ENCODE measurements around the gene TREX2.

Gene TREX2, protein sequence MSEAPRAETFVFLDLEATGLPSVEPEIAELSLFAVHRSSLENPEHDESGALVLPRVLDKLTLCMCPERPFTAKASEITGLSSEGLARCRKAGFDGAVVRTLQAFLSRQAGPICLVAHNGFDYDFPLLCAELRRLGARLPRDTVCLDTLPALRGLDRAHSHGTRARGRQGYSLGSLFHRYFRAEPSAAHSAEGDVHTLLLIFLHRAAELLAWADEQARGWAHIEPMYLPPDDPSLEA

DNA sequence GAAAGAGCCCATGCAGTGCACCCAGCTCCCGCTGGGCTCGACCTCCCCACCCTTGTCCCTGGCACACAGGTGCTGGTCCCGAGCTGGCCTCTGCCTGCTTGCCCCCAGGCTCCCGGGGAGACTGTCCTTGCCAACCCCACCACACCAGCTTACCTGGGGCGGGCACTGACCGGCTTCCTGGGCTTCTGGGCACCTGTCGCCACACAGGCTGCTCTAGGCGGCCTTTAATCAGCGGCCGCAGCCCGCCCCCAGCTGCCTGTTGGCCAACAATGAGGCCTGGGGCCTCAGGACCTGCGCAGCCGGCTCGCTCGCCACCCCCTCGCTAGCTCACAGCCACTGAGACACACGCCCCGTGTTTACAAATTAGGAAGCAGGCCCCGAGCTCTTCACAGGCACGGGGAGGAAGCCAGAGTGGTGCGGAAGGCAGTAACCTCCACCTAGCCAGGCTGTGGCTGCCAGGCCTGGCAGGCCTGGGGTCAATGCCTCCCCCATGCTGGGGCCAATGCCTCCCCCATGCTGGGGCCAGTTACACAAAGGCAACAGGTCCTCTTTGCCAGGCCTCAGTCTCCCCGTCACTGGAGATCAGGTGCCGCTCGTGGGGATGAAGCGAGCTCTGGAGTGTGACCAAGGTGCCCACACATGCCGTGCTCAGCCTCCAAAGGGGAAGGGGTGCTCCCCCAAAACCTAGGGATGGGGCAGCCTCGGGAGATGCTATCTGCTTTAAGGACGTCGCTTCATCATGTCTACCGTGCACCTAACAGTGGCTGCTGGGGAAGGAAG, at the start of gene TREX2:
Gene TREX2 (minus strand): TSS at position 201 of the 780 bp plus-strand sequence. CDS start 626 bp downstream, outside the sequence.
- no peak for DNase-seq

DNA sequence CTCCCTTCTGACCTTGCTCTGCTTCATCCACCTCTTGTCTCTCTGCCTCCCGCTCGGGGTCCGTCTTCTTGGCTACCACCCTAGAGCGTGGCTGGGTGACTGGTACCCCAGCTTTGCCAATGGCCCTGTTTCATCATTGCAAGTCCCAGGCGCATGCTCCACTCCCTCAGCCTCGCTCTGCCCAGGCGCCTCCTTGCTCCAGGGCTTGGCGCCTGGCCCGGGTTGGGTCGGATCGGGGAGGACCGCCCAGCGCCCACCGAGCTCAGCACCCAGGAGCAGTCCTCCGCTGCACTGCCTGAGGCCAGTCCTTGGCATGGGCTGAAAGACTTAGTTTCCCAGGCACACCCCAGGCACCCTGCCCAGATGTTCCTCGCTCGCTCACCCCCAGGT, 49.5 kb upstream of the TREX2 start:
- DNase-seq = no peak

GRCh38 chrX:153494541-153495361, 48.9 kb upstream of the TREX2 start, which contains the start of gene BGN:
TSS of gene BGN (plus strand) at chrX:153494980. CDS start at chrX:153504632, 9,652 bp downstream.
- DNase-seq = peak in 1 of 2 donors; percentile 3

DNA sequence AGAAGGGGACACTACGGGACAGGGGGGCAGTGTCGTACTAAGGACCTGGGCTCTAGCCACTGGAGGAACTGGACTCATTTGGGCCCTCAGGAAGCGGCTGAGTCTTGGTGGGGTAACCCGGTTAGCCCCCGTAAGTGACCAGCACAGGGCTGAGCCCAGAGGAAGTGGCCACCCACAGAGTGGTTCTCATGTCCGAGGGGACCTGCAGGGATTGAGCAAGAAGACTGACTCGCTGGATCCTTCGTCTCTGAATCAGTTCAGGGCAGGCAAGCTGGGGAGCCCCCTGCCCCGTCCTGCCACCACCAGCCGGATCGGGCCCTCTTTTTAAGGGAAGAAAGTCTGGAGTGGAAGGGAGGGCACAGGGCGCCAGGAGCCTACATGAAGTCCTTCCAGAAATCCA, 48.2 kb upstream of the TREX2 start:
- no peak for DNase-seq

DNA sequence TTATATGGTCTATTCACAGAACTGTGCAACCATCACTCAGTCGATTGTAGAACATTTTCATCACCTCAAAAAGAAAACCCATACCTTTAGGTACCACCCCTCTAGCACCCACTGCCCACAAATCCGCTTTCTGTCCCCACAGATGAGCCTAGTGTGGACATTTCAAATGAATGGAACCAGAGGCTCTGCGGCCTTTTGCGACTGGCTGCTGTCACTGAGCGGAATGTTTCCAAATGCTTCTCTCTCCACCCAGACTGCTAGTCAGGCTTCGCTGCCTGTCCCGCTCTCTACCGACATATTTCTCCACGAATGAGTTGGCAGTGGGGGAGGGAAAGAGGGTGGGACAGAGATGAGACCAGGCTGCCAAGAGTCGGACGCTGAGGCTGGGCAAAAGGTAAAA, 47.2 kb upstream of the TREX2 start:
- no peak for DNase-seq

DNA sequence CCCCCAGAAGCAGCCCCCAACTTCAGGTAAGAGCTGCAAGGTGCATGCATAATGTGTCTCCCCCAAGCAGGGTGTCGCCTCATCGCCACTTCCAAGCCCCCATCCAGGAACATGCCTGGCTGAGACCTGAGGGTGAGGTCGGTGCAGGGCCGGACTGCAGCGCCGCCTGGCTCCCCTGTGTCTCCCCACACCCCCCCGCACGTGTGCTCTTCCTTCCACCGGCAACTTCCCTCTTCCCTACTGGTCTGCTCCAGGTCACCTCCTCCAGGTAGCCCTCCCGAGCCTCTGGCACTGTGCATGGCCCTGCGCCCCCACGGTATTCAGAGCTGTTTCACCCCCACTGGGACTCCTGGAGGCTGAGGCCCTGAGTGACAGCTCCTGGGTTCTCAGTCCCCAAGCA, 46.7 kb upstream of the TREX2 start:
- no peak for DNase-seq

DNA sequence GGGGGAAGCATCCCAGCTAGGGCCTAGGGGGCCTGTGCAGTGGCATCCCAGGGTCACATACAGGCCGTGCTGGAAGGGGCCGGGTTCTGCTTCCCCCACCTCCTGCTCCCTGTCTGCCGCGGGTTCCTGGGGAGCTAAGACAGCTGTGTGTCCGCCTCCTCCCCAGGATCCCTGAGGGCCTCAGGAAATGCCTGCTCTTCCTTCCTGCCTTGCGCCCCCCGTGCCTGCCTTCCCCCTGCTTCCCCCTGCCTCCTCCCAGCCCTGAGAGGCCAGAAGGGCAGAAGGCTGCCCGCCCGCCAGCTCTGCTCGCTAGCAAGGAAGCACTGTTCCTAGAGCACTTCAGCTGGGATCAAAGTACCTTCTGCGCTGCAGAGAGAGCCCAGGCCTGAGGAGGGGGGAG, 46.1 kb upstream of the TREX2 start:
- no peak for DNase-seq

DNA sequence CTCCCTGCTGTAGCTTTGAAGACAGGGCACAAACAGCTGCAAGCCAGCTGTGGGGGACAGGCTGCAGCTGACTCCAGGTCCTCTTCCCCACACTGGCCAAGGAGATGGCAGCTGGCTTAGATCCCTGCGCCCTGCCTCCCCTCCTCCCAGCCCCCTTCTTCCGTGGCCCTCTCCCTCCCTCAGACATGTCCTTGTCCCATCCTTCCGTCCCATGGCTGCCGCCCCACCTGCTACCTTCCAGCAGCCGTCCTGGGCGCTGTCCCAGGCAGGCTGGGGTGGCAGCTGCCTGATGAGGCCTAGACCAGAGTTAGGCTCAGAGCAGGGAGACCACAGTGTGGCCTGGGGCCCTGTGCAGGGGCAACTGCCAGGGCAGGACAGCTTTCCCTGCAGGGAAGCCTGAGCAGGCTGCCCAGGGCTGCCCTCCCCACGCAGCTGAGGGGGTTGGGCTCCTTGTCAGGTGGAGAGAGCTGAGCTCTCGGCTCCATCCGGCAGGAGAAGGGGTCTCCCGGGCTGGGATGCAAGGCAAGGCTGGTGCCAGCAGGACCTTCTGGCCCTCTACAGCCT, 45.6 kb upstream of the TREX2 start:
- no peak for DNase-seq

DNA sequence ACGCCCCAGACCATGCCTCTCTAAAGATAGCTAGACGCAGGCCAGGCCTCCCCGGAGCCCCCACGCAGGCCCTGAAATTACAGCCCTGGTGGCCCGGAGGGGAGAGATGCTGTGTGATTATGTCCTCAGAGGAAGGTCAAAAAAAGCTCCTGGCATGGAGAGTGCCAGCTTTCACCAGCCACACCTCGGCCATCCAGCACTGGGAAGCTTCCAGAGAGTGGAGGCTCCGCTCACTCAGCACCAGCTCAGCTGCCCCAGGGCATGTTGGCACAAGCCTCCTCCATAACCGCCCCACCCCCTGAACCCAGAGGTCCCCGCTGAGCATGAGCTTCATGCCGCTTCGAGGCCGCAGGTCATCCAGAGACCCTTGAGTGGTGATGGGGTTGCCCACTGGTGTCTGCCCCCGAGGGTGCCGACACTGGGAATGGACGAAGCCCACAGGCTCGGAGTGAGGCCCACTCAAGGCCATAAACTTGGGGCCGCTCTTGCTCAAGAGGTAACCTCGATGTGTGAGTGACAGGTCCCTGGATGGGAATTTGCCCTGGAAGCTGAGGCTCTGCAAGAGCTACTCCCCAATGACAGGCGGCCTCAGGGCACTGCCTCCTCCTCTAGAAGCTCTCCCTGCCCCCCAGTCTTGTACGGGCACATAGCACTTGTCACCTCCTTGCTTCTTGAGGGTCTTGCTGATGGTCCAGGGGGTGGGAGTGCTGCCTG, 44.5 kb upstream of the TREX2 start:
- no peak for DNase-seq

GRCh38 chrX:153488231-153488914, 42.5 kb upstream of the TREX2 start:
- no peak for DNase-seq

DNA sequence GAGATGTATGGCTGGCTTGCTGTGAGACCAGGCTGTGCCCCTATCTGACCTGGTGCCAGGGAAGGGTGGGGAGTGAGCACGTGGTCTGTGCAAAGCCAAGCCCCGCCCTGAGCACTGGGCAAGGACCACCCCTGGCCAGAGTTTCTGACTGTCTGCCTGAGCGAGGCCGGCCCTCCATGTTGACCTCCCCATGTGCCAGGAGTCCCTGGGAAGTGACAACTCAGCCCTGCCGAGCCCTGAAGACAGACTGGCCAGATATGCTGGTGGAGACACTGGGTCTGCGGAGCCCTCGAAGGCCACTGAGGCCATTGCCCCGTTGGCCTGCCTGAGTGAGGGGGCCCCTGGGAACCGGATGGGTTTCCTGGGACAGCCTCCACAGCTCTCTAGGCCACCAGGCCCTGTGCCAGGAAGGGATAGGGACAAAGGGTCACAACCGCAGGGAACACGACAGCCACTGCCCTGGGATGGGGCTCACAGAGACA, 41.8 kb upstream of the TREX2 start:
- DNase-seq = no peak

DNA sequence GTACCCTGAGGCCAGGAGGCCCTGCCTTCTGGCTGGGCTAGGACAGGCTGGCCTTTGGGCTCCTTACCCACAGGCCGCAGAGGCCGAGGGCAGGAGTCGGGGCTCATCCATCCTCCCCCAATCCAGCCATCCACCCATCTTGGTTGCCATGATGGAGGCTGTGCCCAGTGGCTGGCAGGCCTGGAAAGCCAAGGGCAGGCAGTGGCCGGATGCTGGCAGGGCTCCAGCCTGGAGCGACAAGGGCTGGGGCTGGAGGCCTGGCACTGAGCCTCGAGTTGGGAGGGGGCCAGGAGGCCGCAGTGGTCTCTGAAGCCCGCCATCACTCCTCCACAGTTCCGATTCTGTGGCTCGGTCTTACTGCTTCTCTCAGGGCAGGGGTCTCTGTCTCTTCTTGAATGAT, 40.3 kb upstream of the TREX2 start:
- DNase-seq = no peak

GRCh38 chrX:153485396-153486080, 39.7 kb upstream of the TREX2 start:
- DNase-seq = no peak

DNA sequence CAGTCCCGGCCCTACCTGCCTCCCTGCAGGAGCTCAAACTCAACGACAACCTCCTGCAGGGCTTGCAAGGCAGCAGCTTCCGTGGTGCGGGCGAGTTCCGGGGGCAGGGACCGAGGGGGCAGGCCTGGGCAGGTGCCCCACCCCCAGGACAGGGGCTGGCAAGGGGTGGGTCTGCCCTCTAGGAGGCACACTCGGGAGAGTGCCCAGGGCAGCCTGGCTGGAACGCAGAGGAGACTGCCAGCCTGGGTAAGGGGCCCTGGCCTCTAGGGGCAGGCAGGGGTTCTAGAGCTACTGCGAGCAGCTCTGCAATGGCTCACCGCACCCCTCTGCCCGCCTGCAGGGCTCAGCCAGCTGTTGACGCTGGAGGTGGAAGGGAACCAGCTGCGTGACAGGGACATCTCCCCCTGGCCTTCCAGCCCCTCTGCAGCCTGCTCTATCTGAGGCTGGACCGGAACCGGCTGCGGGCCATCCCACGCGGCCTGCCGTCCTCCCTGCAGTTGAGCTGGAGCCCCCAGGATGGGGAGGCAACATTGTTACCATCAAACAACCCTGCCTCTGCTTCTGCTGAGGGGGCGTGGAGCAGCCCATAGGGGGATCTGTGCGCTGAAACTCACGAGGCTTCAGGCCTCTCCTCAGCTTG, 36.6 kb upstream of the TREX2 start:
- no peak for DNase-seq

GRCh38 chrX:153481043-153481442, 35.2 kb upstream of the TREX2 start:
- DNase-seq = no peak

- no peak for DNase-seq
Measured at GRCh38 chrX:153478746-153479145, 32.9 kb upstream of the TREX2 start.

- DNase-seq = no peak
Measured at GRCh38 chrX:153477901-153478300, 32.0 kb upstream of the TREX2 start.

DNA sequence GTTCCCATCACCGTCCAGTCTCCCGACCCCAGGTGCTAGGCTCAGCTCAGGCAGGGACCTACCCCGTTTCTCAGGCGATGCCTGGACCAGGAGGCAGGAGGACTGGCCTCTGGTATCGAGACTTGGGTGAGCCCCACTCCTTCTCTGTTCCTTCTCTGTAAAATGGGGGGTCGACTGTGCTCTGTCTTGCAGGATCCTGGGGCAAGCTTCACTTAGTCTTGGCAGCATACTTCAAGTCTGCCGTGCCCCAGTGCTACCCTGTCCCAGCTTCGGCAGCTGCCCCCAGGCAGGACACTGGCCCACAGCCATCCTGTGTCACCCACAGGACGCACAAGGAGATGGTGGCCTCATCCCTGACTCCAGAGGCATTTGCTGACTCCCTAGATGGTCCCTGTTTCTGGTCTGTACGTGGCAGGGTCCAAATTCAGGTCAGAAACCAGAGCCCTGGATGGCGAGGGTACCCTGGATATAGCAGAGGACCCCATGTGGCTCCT, 31.6 kb upstream of the TREX2 start:
- no peak for DNase-seq

GRCh38 chrX:153476666-153477363, 31.0 kb upstream of the TREX2 start:
- no peak for DNase-seq
